Measurements from ENCODE around the gene NT5DC1. TPM values are rescaled to one million over a fixed set of nuclear protein-coding genes. Genes with fewer than 3 reads are reported as not detected.

Gene NT5DC1
- total and polyA plus RNA-seq, 2 donors (not counting 1 experiment from before 2014, with no cell fraction given) = 26.4 to 54.8 TPM

GRCh38 chr6:116139917-116140316, 39.3 kb downstream of the NT5DC1 start:
- DNase-seq (no peak), ATAC-seq (ENCODE audit: low read depth) (no peak)
- H3K9me3 Mint-ChIP-seq (ENCODE audit: insufficient read depth) = no peaks in the 10 kb centered on the region
- no peaks in the 10 kb centered on the region for H3K27me3 Mint-ChIP-seq
- Histone ChIP-seq H3K9me3 (ENCODE audit: control extremely low read depth in 1 of 3, control insufficient read depth in 2 of 3, insufficient read depth in 1 of 3, low read length in 2 of 3) (no peaks in the 10 kb centered on the region), H3K36me3 (replicated peaks in 1 of 2; ENCODE audit: control extremely low read depth in 1 of 2, control insufficient read depth in 1 of 2, extremely low read depth in 1 of 2, insufficient read depth in 2 of 2, low read length in 1 of 2) (peaks cover 0 to 4% of the 10 kb centered on the region in 2 experiments), H3K27me3 (replicated peaks in 1 of 4; ENCODE audit: control extremely low read depth in 1 of 4, control insufficient read depth in 3 of 4, insufficient read depth in 4 of 4, low read length in 3 of 4) (no peaks in the 10 kb centered on the region), H4K20me1 (ENCODE audit: control insufficient read depth, insufficient read depth, low read length, poor library complexity, severe bottlenecking) (no peaks in the 10 kb centered on the region), H3K27ac (ENCODE audit: low read length in 2 of 2) (no peak overlapping the region), H3K4me2 (replicated peaks; ENCODE audit: low read depth, low read length, poor library complexity, severe bottlenecking) (no peak overlapping the region), H3K4me1 (ENCODE audit: control insufficient read depth in 2 of 2, insufficient read depth in 2 of 2, low read length in 2 of 2) (no peaks in the 10 kb centered on the region), H3K9ac (ENCODE audit: low read length) (no peak overlapping the region), H3K79me2 (ENCODE audit: control insufficient read depth, insufficient read depth, low read length) (no peaks in the 10 kb centered on the region), H2AFZ (ENCODE audit: insufficient read depth, low read depth, low read length, poor library complexity, severe bottlenecking) (no peak overlapping the region), H3K4me3 (ENCODE audit: control extremely low read depth in 1 of 5, extremely low read depth in 1 of 5, insufficient read depth in 1 of 5, low read depth in 2 of 5, low read length in 4 of 5) (no peak overlapping the region)
- H3K4me3 Mint-ChIP-seq = no peak overlapping the region
- ChIA-PET CTCF (no interaction called here), POLR2A (no interaction called here)
- no peak for TF ChIP-seq CTCF (IDR thresholded peaks at IDR 0.05)
- TF ChIP-seq EZH2 (IDR thresholded peaks at IDR 0.05; ENCODE audit: borderline replicate concordance, insufficient read depth, low read depth, low read length, poor library complexity, severe bottlenecking) = no peak
- H3K4me1 Mint-ChIP-seq = no peaks in the 10 kb centered on the region
- no peak overlapping the region for H3K27ac Mint-ChIP-seq
- 97% methylated on average over 4 of the region's 4 CpGs for WGBS (ENCODE audit: insufficient coverage)
- intact Hi-C loops (cut with micrococcal nuclease) = no loop called here

GRCh38 chr6:116144605-116145004, 44.0 kb downstream of the NT5DC1 start:
- Mint-ChIP-seq H3K4me1 (no peaks in the 10 kb centered on the region), H3K27ac (no peak overlapping the region), H3K27me3 (no peaks in the 10 kb centered on the region), H3K9me3 (ENCODE audit: insufficient read depth) (no peaks in the 10 kb centered on the region), H3K4me3 (no peak overlapping the region)
- CTCF ChIA-PET = no interaction called here
- Histone ChIP-seq H4K20me1 (ENCODE audit: control insufficient read depth, insufficient read depth, low read length, poor library complexity, severe bottlenecking) (no peaks in the 10 kb centered on the region), H3K9me3 (ENCODE audit: control extremely low read depth in 1 of 3, control insufficient read depth in 2 of 3, insufficient read depth in 1 of 3, low read length in 2 of 3) (no peaks in the 10 kb centered on the region), H3K4me2 (replicated peaks; ENCODE audit: low read depth, low read length, poor library complexity, severe bottlenecking) (no peak overlapping the region), H3K4me3 (ENCODE audit: control extremely low read depth in 1 of 5, extremely low read depth in 1 of 5, insufficient read depth in 1 of 5, low read depth in 2 of 5, low read length in 4 of 5) (no peak overlapping the region), H3K27ac (ENCODE audit: low read length in 2 of 2) (no peak overlapping the region), H3K79me2 (ENCODE audit: control insufficient read depth, insufficient read depth, low read length) (no peaks in the 10 kb centered on the region), H2AFZ (ENCODE audit: insufficient read depth, low read depth, low read length, poor library complexity, severe bottlenecking) (no peak overlapping the region), H3K4me1 (ENCODE audit: control insufficient read depth in 2 of 2, insufficient read depth in 2 of 2, low read length in 2 of 2) (no peaks in the 10 kb centered on the region), H3K27me3 (replicated peaks in 1 of 4; ENCODE audit: control extremely low read depth in 1 of 4, control insufficient read depth in 3 of 4, insufficient read depth in 4 of 4, low read length in 3 of 4) (no peaks in the 10 kb centered on the region), H3K9ac (ENCODE audit: low read length) (no peak overlapping the region), H3K36me3 (replicated peaks in 1 of 2; ENCODE audit: control extremely low read depth in 1 of 2, control insufficient read depth in 1 of 2, extremely low read depth in 1 of 2, insufficient read depth in 2 of 2, low read length in 1 of 2) (peaks cover 0 to 4% of the 10 kb centered on the region in 2 experiments)
- POLR2A ChIA-PET = no interaction called here
- intact Hi-C loops (cut with micrococcal nuclease) = no loop called here
- WGBS (ENCODE audit: insufficient coverage) = 100% methylated on average over 1 of the region's 3 CpGs
- ATAC-seq (ENCODE audit: low read depth) = no peak
- TF ChIP-seq CTCF (IDR thresholded peaks at IDR 0.05) (no peak), EZH2 (IDR thresholded peaks at IDR 0.05; ENCODE audit: borderline replicate concordance, insufficient read depth, low read depth, low read length, poor library complexity, severe bottlenecking) (no peak)
- DNase-seq = no peak
